ENCODE measurements around the gene PI4KA.

Gene PI4KA

DNA sequence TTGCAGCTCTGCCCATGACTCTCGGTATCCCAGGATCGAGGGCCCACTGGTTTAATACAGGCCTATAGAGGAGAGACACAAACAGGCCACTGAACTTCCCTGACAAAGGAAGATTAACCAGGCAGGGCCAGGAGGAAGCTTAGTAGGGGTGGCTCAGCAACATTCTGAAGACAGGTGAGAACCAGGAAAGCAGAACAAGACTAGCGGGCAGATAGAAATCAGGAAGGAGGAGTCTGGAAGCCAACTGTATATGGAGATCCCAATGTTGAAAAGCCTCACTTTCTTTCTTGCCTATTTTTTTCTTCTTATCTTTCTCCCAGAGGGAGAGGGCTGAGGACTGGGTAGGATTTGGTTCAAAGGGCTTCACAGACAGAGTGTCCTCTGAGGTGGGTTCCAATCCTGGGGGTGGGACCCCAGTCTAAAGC is 5.4 kb downstream of the PI4KA start:
- no peak for DNase-seq (ENCODE audit: low read depth)
- no peak overlapping the region for H3K4me3 ChIP-seq (ENCODE audit: low read length)
- TF ChIP-seq, protein P1, sequence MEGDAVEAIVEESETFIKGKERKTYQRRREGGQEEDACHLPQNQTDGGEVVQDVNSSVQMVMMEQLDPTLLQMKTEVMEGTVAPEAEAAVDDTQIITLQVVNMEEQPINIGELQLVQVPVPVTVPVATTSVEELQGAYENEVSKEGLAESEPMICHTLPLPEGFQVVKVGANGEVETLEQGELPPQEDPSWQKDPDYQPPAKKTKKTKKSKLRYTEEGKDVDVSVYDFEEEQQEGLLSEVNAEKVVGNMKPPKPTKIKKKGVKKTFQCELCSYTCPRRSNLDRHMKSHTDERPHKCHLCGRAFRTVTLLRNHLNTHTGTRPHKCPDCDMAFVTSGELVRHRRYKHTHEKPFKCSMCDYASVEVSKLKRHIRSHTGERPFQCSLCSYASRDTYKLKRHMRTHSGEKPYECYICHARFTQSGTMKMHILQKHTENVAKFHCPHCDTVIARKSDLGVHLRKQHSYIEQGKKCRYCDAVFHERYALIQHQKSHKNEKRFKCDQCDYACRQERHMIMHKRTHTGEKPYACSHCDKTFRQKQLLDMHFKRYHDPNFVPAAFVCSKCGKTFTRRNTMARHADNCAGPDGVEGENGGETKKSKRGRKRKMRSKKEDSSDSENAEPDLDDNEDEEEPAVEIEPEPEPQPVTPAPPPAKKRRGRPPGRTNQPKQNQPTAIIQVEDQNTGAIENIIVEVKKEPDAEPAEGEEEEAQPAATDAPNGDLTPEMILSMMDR (conservative IDR thresholded peaks at IDR 0.05; ENCODE audit: low read length), result no peak

DNA sequence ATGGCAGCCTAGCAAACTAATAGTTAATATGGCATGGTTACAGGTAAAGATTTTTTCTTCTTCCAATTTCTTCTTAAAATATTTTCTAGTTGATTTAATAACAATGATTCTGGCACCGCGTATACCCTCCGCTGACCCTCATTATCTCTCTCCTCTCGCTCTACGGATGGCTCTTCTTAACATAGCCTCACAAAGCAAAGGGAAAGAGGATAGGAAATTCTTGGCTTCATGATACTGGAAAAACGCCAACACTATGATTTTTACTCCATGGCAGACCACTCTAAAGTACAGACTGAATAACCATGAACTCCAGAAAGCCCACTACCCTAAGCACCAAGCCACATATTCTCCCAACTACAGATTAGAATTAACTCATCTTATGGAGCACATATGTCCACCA is 6.1 kb downstream of the PI4KA start:
- TF ChIP-seq, protein P1 (conservative IDR thresholded peaks at IDR 0.05; ENCODE audit: low read length), result no peak
- no peak for DNase-seq (ENCODE audit: low read depth)
- H3K4me3 ChIP-seq (ENCODE audit: low read length), result no peak overlapping the region

DNA sequence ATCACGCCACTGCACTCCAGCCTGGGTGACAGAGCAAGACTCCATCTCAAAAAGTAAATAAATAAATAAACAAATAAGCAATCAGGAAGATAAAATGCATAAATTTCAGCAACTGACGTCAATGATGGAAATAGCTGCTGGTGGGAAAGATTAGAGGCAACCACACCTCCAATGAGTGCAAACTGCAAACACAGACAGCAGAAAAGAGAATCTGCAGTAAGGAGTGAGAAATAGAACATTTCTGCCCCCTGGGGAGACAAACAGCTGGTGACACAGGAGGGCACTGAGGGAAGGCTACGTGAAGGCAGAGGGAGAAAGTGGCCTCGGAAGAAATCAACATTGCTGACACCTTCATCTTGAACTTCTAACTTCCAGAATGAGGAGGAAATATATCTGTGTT is 6.5 kb downstream of the PI4KA start:
- no peak for DNase-seq (ENCODE audit: low read depth)
- no peak overlapping the region for H3K4me3 ChIP-seq (ENCODE audit: low read length)
- TF ChIP-seq, protein P1 (conservative IDR thresholded peaks at IDR 0.05; ENCODE audit: low read length), result no peak

DNA sequence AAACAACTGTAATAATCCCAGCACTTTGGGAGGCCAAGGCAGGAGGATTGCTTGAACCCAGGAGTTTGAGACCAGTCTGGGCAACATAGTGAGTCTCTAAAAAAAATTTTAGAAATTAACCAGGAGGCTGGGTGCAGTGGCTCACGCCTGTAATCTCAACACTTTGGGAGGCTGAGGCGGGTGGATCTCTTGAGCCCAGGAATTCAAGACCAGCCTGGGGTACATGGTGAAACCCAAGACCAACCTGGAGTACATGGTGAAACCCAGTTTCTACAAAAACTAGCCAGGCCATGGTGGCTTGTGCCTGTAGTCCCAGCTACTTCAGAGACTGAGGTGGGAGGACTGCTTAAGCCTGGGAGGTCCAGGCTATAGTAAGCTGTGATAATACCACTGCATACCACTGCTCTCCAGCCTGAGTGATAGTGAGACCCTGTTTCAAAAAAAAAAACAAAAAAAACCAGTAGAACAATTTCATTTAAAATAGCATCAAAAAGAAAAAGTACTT is 11.2 kb downstream of the PI4KA start:
- TF ChIP-seq, protein P1 (conservative IDR thresholded peaks at IDR 0.05; ENCODE audit: low read length), result no peak
- DNase-seq (ENCODE audit: low read depth), result no peak
- no peak overlapping the region for H3K4me3 ChIP-seq (ENCODE audit: low read length)

DNA sequence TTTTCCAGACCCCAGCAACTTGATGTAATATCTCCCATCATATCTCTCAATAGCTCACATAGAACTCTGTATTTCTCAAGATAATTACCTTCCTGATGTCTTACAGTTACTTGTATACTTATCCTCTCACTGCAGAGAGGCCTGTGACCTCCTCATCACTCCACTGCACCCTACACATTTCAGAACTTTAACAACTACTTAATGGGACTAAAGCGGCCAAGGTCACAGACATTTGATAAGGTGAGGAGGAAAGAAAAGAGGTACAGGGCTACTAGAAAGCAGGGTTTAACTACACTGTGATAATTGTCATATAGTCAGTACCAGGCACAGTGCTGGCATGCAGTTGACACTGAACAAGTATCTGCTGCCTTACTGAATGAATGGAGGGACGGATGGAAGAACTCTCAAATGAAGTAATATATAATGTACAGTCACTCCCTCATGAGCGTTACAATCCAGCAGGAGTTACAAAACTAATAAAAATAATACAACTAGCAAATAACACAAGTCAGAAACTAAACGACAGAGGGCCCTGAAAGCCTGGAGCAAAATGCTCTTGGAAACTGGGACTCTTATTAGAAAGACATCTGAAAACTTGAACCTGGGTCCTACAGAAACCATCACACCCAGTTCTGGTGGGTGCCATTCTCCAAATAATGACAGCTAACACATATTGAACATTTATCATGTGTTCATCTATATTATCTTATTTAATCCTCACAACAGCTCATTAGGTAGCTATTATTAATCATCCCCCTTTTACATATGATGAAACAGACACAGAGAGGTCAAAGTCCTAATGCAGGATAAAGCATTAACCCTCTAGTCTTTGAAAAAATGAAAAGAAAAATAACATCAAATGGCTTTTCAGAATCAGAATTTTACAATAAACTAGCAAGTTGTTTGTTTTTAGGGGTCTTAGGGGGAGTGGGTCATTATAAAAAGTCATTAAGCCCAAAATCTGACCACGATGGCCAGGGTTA is 14.3 kb downstream of the PI4KA start:
- no peak for DNase-seq (ENCODE audit: low read depth)
- no peak overlapping the region for H3K4me3 ChIP-seq (ENCODE audit: low read length)
- TF ChIP-seq, protein P1 (conservative IDR thresholded peaks at IDR 0.05; ENCODE audit: low read length), result no peak

DNA sequence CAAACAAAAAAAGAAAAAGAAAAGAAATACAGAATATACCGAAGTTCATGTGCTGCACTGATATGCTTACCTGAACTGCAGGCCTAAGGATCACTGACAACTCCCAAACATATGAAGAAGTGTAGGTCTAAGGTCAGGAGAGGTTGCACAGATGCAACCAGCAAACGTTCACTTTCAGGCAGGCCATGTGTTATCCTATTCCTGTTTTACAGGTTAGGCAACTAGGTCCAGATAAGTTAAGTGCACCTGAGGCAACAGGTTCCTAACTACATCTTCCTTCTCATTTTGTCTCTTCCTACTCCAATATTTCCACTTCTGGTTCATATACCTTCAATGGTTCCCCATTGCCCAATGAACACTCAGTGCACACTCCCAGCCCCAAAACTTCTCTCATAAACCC is 15.1 kb downstream of the PI4KA start:
- no peak overlapping the region for H3K4me3 ChIP-seq (ENCODE audit: low read length)
- no peak for DNase-seq (ENCODE audit: low read depth)
- TF ChIP-seq, protein P1 (conservative IDR thresholded peaks at IDR 0.05; ENCODE audit: low read length), result no peak

All from AG10803 (cell line).